Peyer's patch (tissue), 4 donors: Measurements from ENCODE around the gene STUM. TPM values are rescaled to one million over a fixed set of nuclear protein-coding genes. Genes with fewer than 3 reads are reported as not detected.
A peak's percentile ranks its signal among the peaks of the same experiment; 100 is the strongest.

ENCODE experiments used
- DNase-seq, 3 donors: peaks; one replicate each; pipeline ENCODE4 v3.0.0-alpha.2; 2017 to 2019
- H3K27ac ChIP-seq, 4 donors: fragments of 200-600 bp; sonication (generic); one replicate each; pipeline ENCODE4 v1.5.1; 2016 to 2019
- H3K27me3 ChIP-seq, 2 donors: fragments of 200-600 bp; sonication (generic); one replicate each; pipeline ENCODE4 v1.5.1; 2019
- H3K36me3 ChIP-seq, 3 donors: fragments of 200-600 bp; sonication (generic); one replicate each; pipeline ENCODE4 v1.5.1; 2016 to 2019
- H3K4me1 ChIP-seq, 4 donors: fragments of 200-600 bp; sonication (generic); one replicate each; pipeline ENCODE4 v1.5.1; 2016 to 2019
- H3K4me3 ChIP-seq, 4 donors: fragments of 200-600 bp; sonication (generic); 1 replicate in 3 of 4; 2 replicates in 1 of 4; pipeline ENCODE4 v1.5.1; 2016 to 2019; ENCODE audit warnings: mild to moderate bottlenecking in 1 of 4
- H3K9me3 ChIP-seq, 4 donors: fragments of 200-600 bp; sonication (generic); one replicate each; pipeline ENCODE4 v1.5.1; 2016 to 2019; ENCODE audit warnings: mild to moderate bottlenecking in 1 of 4
- POLR2A ChIP-seq, 2 donors: fragments of 450-650 bp; IDR thresholded peaks; one replicate each; pipeline ENCODE4 v1.5.1; 2017; ENCODE audit warnings: antibody characterized with exemption in 2 of 2, mild to moderate bottlenecking in 2 of 2, moderate library complexity in 2 of 2
- total RNA-seq, 4 donors: library from RNA; depleted of rRNA; stranded (reverse); fragments of >200 nt; gene quantifications; one replicate each; pipeline ENCODE4 v1.1.0, GENCODE V29; 2016
- TF ChIP-seq, protein P1 (sequence below), 6 experiments: fragments of 450-650 bp in 4 of 6; fragments of 200-600 bp in 2 of 6; sonication (generic) in 1 of 6; IDR thresholded peaks; one replicate each; pipeline ENCODE4 v1.5.1; 2017 to 2019; ENCODE audit warnings: antibody characterized with exemption in 6 of 6, mild to moderate bottlenecking in 3 of 6, moderate library complexity in 1 of 6

STUM gene
- total RNA-seq, 4 donors from 2014 or later = 1.4 to 4.6 (median 2.9) TPM

DNA sequence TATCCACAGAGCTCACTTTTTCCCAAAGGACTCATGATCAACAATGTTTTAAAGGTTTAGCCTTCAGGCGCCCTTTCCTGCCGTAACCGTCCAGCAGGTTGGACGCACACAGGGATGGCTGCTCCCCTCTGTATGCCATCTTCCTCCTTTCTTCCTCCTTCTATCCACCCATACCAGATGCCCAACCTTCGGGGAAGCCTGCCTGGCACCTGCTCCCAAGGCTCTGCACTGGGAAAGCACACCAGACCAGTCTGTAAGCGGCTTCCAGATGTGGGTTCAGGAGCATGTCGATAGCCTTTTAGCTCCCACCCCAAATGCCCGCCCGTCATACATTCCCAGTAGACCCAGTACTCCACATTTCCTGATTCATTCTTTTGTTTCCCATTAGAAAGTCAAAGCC is 52.9 kb downstream of the STUM start:
- H3K27ac ChIP-seq = peak overlapping the region in 1 of 4 donors; percentile 49
- no peak overlapping the region for H3K4me3 ChIP-seq
- no peaks in the 10 kb centered on the region for H3K36me3 ChIP-seq
- H3K9me3 ChIP-seq = no peaks in the 10 kb centered on the region
- peaks cover 0 to 8% (median 0%) of the 10 kb centered on the region in 4 donors for H3K4me1 ChIP-seq
- H3K27me3 ChIP-seq = no peaks in the 10 kb centered on the region
- TF ChIP-seq, protein P1, sequence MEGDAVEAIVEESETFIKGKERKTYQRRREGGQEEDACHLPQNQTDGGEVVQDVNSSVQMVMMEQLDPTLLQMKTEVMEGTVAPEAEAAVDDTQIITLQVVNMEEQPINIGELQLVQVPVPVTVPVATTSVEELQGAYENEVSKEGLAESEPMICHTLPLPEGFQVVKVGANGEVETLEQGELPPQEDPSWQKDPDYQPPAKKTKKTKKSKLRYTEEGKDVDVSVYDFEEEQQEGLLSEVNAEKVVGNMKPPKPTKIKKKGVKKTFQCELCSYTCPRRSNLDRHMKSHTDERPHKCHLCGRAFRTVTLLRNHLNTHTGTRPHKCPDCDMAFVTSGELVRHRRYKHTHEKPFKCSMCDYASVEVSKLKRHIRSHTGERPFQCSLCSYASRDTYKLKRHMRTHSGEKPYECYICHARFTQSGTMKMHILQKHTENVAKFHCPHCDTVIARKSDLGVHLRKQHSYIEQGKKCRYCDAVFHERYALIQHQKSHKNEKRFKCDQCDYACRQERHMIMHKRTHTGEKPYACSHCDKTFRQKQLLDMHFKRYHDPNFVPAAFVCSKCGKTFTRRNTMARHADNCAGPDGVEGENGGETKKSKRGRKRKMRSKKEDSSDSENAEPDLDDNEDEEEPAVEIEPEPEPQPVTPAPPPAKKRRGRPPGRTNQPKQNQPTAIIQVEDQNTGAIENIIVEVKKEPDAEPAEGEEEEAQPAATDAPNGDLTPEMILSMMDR (IDR thresholded peaks at IDR 0.05) = no peak
- TF ChIP-seq POLR2A (IDR thresholded peaks at IDR 0.05) = no peak
- peak in 1 of 3 donors; percentile 15 for DNase-seq

DNA sequence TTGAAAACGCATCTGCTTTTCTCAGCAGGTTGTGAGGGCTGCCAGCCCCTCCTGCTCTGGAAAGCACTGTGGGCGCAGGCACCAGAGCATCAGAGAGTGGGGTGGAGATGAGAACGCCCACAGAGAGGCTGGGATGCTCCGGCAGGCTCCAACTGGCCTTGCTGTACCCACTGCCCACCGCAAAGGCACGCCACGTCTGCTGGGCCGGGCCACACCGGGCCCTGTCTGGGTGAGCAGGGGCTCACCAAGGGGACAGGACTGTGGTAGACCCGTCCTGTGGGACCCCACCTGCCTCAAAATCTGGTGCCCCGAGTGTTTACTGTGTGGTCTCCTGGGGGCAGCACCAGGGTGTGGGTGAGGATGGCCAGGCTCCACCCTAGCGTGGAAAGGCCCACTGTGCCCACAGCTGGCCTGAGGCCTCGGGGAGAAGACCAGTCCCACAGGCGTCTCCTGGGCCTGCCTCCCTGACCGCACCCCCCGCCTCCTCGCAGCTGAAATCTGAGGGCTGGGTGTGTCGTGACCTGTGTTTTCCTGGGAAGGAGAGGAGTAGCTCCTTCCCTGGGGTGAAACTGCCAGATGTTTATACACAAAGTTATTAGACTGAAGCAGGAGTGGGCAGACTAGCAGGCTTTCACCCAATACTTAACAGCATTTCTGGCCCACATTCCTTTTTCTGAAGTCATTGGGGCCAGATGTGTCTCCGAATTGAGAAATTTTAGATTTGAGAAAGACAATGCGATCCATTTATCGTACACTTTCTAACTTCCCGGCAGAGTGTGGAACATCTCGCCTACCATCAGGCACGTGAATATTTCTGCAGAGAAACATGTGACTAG is 53.8 kb downstream of the STUM start:
- TF ChIP-seq, protein P1 (IDR thresholded peaks at IDR 0.05) = no peak
- no peak for TF ChIP-seq POLR2A (IDR thresholded peaks at IDR 0.05)
- peak overlapping the region; percentile 44 to 68 (median 58) for H3K27ac ChIP-seq
- peaks cover 0 to 8% (median 0%) of the 10 kb centered on the region in 4 donors for H3K4me1 ChIP-seq
- H3K4me3 ChIP-seq = no peak overlapping the region
- H3K36me3 ChIP-seq = no peaks in the 10 kb centered on the region
- no peaks in the 10 kb centered on the region for H3K9me3 ChIP-seq
- DNase-seq = peak in 2 of 3 donors; percentile 51 to 52
- no peaks in the 10 kb centered on the region for H3K27me3 ChIP-seq

DNA sequence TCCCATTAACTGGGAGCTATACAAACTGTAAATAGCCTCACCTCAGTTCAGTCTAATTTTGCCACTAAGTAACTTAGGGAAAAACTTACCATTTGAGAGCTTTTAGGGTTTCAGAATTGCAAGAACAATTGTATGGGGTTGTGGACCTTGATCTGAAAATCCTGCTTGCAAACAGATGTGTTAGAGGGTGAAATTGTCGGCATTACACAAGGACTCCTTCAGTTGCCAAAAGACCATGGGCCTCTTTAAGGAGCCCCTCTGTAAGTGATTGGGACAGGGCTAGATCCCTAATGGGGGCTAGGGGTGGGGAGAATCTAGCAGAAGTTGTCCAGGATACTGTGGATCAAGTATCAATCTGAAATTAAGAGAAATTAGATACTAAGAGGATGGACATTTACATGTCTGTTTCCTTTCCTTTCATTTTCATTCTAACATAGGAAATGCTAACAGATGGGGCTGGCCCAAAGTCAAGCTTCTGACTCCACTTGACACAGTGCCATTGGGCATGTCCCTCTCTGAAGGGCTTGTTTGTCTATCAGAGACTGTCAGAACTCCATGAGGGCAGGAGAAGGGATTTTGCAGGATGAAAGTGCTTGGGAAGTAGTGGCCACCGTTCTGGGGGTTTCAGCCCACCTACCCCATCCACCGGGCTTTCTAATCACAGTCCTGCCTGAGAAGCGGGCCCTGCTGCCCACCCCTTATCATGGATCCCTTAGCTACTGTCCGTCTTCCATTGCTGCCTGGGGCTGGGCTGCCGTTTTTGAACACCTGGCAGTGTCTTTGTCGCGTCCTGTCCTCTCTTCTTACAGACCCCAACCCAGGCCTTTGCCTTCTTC is 54.7 kb downstream of the STUM start:
- Histone ChIP-seq H3K4me3 (no peak overlapping the region), H3K4me1 (peaks cover 0 to 8% (median 0%) of the 10 kb centered on the region in 4 donors)

DNA sequence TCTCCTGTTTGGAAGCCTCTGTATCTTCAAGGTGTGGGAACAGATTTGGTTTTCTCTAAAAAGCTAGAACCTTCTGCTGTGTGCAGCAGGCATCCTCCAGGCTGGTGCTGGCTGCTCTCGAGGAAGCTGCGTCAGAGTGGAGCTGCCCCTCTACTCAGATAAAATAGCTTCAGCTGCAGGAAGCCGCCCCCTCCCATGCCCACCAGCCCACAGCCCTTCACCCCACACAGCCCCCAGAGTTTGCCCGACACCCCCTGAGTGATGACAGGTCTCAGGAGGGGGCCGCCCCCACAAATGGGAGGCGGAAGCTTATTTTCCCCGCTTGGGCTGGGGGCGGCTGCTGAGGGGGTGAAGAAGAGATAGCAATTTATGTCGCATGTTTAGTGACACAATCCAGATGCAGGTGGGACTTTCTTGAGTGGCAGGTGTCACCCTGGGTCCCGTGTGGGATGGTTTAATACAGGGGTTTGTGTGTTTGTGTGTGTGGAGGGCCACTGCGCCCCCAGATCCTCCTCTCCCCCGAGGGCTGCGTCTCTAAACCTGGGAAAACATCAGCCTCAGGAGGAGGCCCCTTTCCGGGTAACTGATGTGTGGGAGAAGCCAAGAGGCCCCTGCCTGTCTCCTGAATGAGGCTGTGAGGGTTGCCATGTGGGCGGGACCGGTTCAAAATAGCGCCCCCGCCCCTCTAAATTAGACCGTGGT is 55.4 kb downstream of the STUM start:
- Histone ChIP-seq H3K9me3 (no peaks in the 10 kb centered on the region), H3K36me3 (no peaks in the 10 kb centered on the region), H3K27me3 (no peaks in the 10 kb centered on the region), H3K4me3 (no peak overlapping the region), H3K4me1 (peaks cover 0 to 8% (median 0%) of the 10 kb centered on the region in 4 donors), H3K27ac (peak overlapping the region in 2 of 4 donors; percentile 66 to 68)
- TF ChIP-seq, protein P1 (IDR thresholded peaks at IDR 0.05) = no peak
- TF ChIP-seq POLR2A (IDR thresholded peaks at IDR 0.05) = no peak
- DNase-seq = peak in 1 of 3 donors; percentile 16

More for the DNA sequence above, 54.7 kb downstream of the STUM start:
- TF ChIP-seq POLR2A (IDR thresholded peaks at IDR 0.05) = no peak
- TF ChIP-seq, protein P1 (IDR thresholded peaks at IDR 0.05) = no peak
- DNase-seq = peak in 2 of 3 donors; percentile 20 to 65
- Histone ChIP-seq H3K27ac (peak overlapping the region in 3 of 4 donors; percentile 11 to 68 (median 66)), H3K36me3 (no peaks in the 10 kb centered on the region), H3K9me3 (no peaks in the 10 kb centered on the region), H3K27me3 (no peaks in the 10 kb centered on the region)
